Activated naive CD8-positive, alpha-beta T cell treated with anti-CD3 and anti-CD28 coated beads, Interleukin-2, amount 50 U/mL, for 24 hours (primary cell): ENCODE results near the gene ITPR1.
A peak's percentile ranks its signal among the peaks of the same experiment; 100 is the strongest.

Experiments used
- ATAC-seq: fragments of 150-1000 bp; cut with Tn5 transposase; one replicate; pipeline ENCODE4 v1.10.0; 2021
- DNase-seq: peaks from one replicate; pipeline ENCODE4 v3.0.0; 2021
- H3K27ac Mint-ChIP-seq: one replicate; pipeline ENCODE4 v1.8.0; 2021; ENCODE audit warnings: mild to moderate bottlenecking, mixed read lengths
- H3K27me3 Mint-ChIP-seq: one replicate; pipeline ENCODE4 v1.8.0; 2021; ENCODE audit warnings: mixed read lengths
- H3K36me3 Mint-ChIP-seq: one replicate; pipeline ENCODE4 v1.8.0; 2021; ENCODE audit warnings: low read depth, mixed read lengths
- H3K4me1 Mint-ChIP-seq: one replicate; pipeline ENCODE4 v1.8.0; 2021; ENCODE audit warnings: mixed read lengths
- H3K4me3 Mint-ChIP-seq: one replicate; pipeline ENCODE4 v1.8.0; 2021; ENCODE audit warnings: mild to moderate bottlenecking, moderate library complexity, mixed read lengths
- H3K9me3 Mint-ChIP-seq: one replicate; pipeline ENCODE4 v1.8.0; 2021; ENCODE audit warnings: mixed read lengths

The ITPR1 gene

GRCh38 chr3:4548780-4549179 is 55.6 kb downstream of the ITPR1 start:
- H3K27ac Mint-ChIP-seq = peak overlapping the region; percentile 23

GRCh38 chr3:4549896-4550295 is 56.7 kb downstream of the ITPR1 start:
- Mint-ChIP-seq H3K9me3 (no peaks in the 10 kb centered on the region), H3K4me1 (peaks cover 43% of the 10 kb centered on the region), H3K27ac (no peak overlapping the region), H3K36me3 (peaks cover 26% of the 10 kb centered on the region), H3K27me3 (no peaks in the 10 kb centered on the region), H3K4me3 (no peak overlapping the region)
- ATAC-seq (no peak), DNase-seq (no peak)

More at GRCh38 chr3:4548780-4549179, 55.6 kb downstream of the ITPR1 start:
- peaks cover 37% of the 10 kb centered on the region for H3K4me1 Mint-ChIP-seq
- DNase-seq (no peak), ATAC-seq (no peak)
- H3K9me3 Mint-ChIP-seq = no peaks in the 10 kb centered on the region
- H3K27me3 Mint-ChIP-seq = no peaks in the 10 kb centered on the region
- H3K4me3 Mint-ChIP-seq = no peak overlapping the region
- peaks cover 17% of the 10 kb centered on the region for H3K36me3 Mint-ChIP-seq

GRCh38 chr3:4551051-4551711 is 58.0 kb downstream of the ITPR1 start:
- Mint-ChIP-seq H3K9me3 (peaks cover 3% of the 10 kb centered on the region), H3K27ac (peak overlapping the region; percentile 8), H3K27me3 (no peaks in the 10 kb centered on the region), H3K4me3 (no peak overlapping the region), H3K36me3 (peaks cover 28% of the 10 kb centered on the region), H3K4me1 (peaks cover 38% of the 10 kb centered on the region)
- ATAC-seq (no peak), DNase-seq (no peak)

GRCh38 chr3:4551794-4552442 is 58.8 kb downstream of the ITPR1 start:
- H3K36me3 Mint-ChIP-seq = peaks cover 33% of the 10 kb centered on the region
- H3K4me1 Mint-ChIP-seq = peaks cover 31% of the 10 kb centered on the region
- H3K9me3 Mint-ChIP-seq = peaks cover 10% of the 10 kb centered on the region
- no peak overlapping the region for H3K27ac Mint-ChIP-seq
- no peak overlapping the region for H3K4me3 Mint-ChIP-seq
- H3K27me3 Mint-ChIP-seq = no peaks in the 10 kb centered on the region
- DNase-seq (no peak), ATAC-seq (no peak)

GRCh38 chr3:4552811-4553210 is 59.7 kb downstream of the ITPR1 start:
- Mint-ChIP-seq H3K4me1 (peaks cover 23% of the 10 kb centered on the region), H3K27ac (no peak overlapping the region), H3K4me3 (no peak overlapping the region), H3K36me3 (peaks cover 40% of the 10 kb centered on the region), H3K27me3 (no peaks in the 10 kb centered on the region), H3K9me3 (peaks cover 17% of the 10 kb centered on the region)
- DNase-seq (no peak), ATAC-seq (no peak)

GRCh38 chr3:4561661-4562060 is 68.5 kb downstream of the ITPR1 start:
- ATAC-seq = no peak
- Mint-ChIP-seq H3K27me3 (no peaks in the 10 kb centered on the region), H3K4me1 (peaks cover 11% of the 10 kb centered on the region), H3K9me3 (peaks cover 16% of the 10 kb centered on the region), H3K27ac (no peak overlapping the region), H3K36me3 (peaks cover 17% of the 10 kb centered on the region), H3K4me3 (no peak overlapping the region)
- DNase-seq = no peak

GRCh38 chr3:4562595-4562994 is 69.4 kb downstream of the ITPR1 start:
- peaks cover 7% of the 10 kb centered on the region for H3K9me3 Mint-ChIP-seq
- no peak for DNase-seq
- no peaks in the 10 kb centered on the region for H3K27me3 Mint-ChIP-seq
- H3K4me1 Mint-ChIP-seq = peaks cover 13% of the 10 kb centered on the region
- peaks cover 8% of the 10 kb centered on the region for H3K36me3 Mint-ChIP-seq
- no peak overlapping the region for H3K4me3 Mint-ChIP-seq
- no peak for ATAC-seq
- H3K27ac Mint-ChIP-seq = no peak overlapping the region

- no peak overlapping the region for H3K4me3 Mint-ChIP-seq
- ATAC-seq (no peak), DNase-seq (no peak)
- H3K36me3 Mint-ChIP-seq = peaks cover 6% of the 10 kb centered on the region
- H3K27me3 Mint-ChIP-seq = no peaks in the 10 kb centered on the region
- no peak overlapping the region for H3K27ac Mint-ChIP-seq
- no peaks in the 10 kb centered on the region for H3K9me3 Mint-ChIP-seq
- peaks cover 20% of the 10 kb centered on the region for H3K4me1 Mint-ChIP-seq
Measured at GRCh38 chr3:4564270-4564669, 71.1 kb downstream of the ITPR1 start.

GRCh38 chr3:4564928-4565586 is 71.9 kb downstream of the ITPR1 start:
- H3K27ac Mint-ChIP-seq = no peak overlapping the region
- H3K27me3 Mint-ChIP-seq = no peaks in the 10 kb centered on the region
- H3K36me3 Mint-ChIP-seq = peaks cover 6% of the 10 kb centered on the region
- H3K9me3 Mint-ChIP-seq = no peaks in the 10 kb centered on the region
- no peak for ATAC-seq
- H3K4me3 Mint-ChIP-seq = no peak overlapping the region
- H3K4me1 Mint-ChIP-seq = peaks cover 22% of the 10 kb centered on the region
- no peak for DNase-seq

GRCh38 chr3:4565809-4566501 is 72.8 kb downstream of the ITPR1 start:
- H3K4me3 Mint-ChIP-seq = no peak overlapping the region
- peaks cover 4% of the 10 kb centered on the region for H3K36me3 Mint-ChIP-seq
- no peak overlapping the region for H3K27ac Mint-ChIP-seq
- no peak for DNase-seq
- H3K9me3 Mint-ChIP-seq = no peaks in the 10 kb centered on the region
- H3K4me1 Mint-ChIP-seq = peaks cover 26% of the 10 kb centered on the region
- no peak for ATAC-seq
- H3K27me3 Mint-ChIP-seq = no peaks in the 10 kb centered on the region

GRCh38 chr3:4568841-4569240 is 75.7 kb downstream of the ITPR1 start:
- no peak for DNase-seq
- Mint-ChIP-seq H3K27me3 (no peaks in the 10 kb centered on the region), H3K9me3 (no peaks in the 10 kb centered on the region), H3K36me3 (peaks cover 3% of the 10 kb centered on the region), H3K4me3 (no peak overlapping the region), H3K4me1 (peaks cover 34% of the 10 kb centered on the region), H3K27ac (no peak overlapping the region)
- no peak for ATAC-seq

GRCh38 chr3:4570840-4571621 is 77.9 kb downstream of the ITPR1 start:
- H3K4me1 Mint-ChIP-seq = peaks cover 26% of the 10 kb centered on the region
- no peak overlapping the region for H3K4me3 Mint-ChIP-seq
- no peaks in the 10 kb centered on the region for H3K27me3 Mint-ChIP-seq
- peak overlapping the region; percentile 5 for H3K27ac Mint-ChIP-seq
- no peak for DNase-seq
- peak; percentile 64 for ATAC-seq
- H3K9me3 Mint-ChIP-seq = no peaks in the 10 kb centered on the region
- peaks cover 5% of the 10 kb centered on the region for H3K36me3 Mint-ChIP-seq

GRCh38 chr3:4571690-4572334 is 78.7 kb downstream of the ITPR1 start:
- Mint-ChIP-seq H3K9me3 (no peaks in the 10 kb centered on the region), H3K27me3 (no peaks in the 10 kb centered on the region), H3K4me3 (no peak overlapping the region), H3K4me1 (peaks cover 23% of the 10 kb centered on the region), H3K36me3 (peaks cover 5% of the 10 kb centered on the region), H3K27ac (no peak overlapping the region)
- ATAC-seq (peak; percentile 76), DNase-seq (no peak)

GRCh38 chr3:4573153-4573552 is 80.0 kb downstream of the ITPR1 start:
- Mint-ChIP-seq H3K36me3 (peaks cover 5% of the 10 kb centered on the region), H3K4me3 (no peak overlapping the region), H3K27ac (no peak overlapping the region), H3K4me1 (peaks cover 21% of the 10 kb centered on the region), H3K9me3 (no peaks in the 10 kb centered on the region), H3K27me3 (no peaks in the 10 kb centered on the region)
- ATAC-seq (no peak), DNase-seq (no peak)
